ENCODE data around the gene PGF. TPM values are rescaled to one million over a fixed set of nuclear protein-coding genes. Genes with fewer than 3 reads are reported as not detected.

The PGF gene
- polyA plus RNA-seq, 1 donor (not counting 4 experiments of a cell fraction or from before 2014, with no cell fraction given), result 16.5 TPM

DNA sequence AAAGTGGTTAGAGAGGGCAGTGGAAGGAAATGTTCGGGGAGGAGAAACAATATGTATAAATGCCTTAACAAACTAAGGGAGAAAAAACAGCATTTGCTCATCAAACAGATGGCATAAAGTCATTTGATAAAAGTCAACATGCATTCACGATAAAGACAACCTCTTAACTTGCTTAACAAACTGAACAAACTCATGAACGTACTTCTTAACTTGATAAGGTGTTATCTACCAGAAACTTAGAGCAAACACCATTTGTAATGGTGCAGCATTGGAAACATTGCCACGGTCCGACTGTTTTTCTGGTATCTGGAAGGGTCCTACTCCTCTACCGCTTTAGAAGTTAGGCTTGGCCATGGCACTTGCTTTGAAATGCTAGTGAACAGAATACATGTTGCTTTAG is 28.2 kb downstream of the PGF start:
- H3K4me1 ChIP-seq (ENCODE audit: control insufficient read depth, extremely low read depth, insufficient read depth, low read length), result peaks cover 3% of the 10 kb centered on the region
- no peak overlapping the region for H3K9ac ChIP-seq (ENCODE audit: control insufficient read depth, extremely low read depth, insufficient read depth, low read length)
- no peak overlapping the region for H3K4me3 ChIP-seq (ENCODE audit: control insufficient read depth in 2 of 3, extremely low read depth in 1 of 3, insufficient read depth in 2 of 3, low read depth in 1 of 3, low read length in 3 of 3)
- DNase-seq (ENCODE audit: low read depth, low spot score) (no peak), FAIRE-seq (no peak)
- H3K27ac ChIP-seq (ENCODE audit: control insufficient read depth, insufficient read depth, low read length), result no peak overlapping the region
- H2AFZ ChIP-seq (ENCODE audit: control insufficient read depth, low read length), result no peak overlapping the region
- dilution Hi-C loops (cut with MboI; ENCODE audit: extremely low pct_ligation_motif_present, low sequenced_read_pairs), result no loop called here
- no peaks in the 10 kb centered on the region for H3K9me3 ChIP-seq (ENCODE audit: control insufficient read depth, low read depth, low read length)
- no peaks in the 10 kb centered on the region for H3K27me3 ChIP-seq (ENCODE audit: control insufficient read depth, extremely low read depth, insufficient read depth, low read length)
- no peaks in the 10 kb centered on the region for H3K36me3 ChIP-seq (ENCODE audit: control insufficient read depth in 2 of 2, extremely low read depth in 1 of 2, insufficient read depth in 2 of 2, low read length in 2 of 2)
- H3K9me1 ChIP-seq (ENCODE audit: control insufficient read depth, extremely low read depth, insufficient read depth, low read length), result no peaks in the 10 kb centered on the region
- TF ChIP-seq, protein P1, sequence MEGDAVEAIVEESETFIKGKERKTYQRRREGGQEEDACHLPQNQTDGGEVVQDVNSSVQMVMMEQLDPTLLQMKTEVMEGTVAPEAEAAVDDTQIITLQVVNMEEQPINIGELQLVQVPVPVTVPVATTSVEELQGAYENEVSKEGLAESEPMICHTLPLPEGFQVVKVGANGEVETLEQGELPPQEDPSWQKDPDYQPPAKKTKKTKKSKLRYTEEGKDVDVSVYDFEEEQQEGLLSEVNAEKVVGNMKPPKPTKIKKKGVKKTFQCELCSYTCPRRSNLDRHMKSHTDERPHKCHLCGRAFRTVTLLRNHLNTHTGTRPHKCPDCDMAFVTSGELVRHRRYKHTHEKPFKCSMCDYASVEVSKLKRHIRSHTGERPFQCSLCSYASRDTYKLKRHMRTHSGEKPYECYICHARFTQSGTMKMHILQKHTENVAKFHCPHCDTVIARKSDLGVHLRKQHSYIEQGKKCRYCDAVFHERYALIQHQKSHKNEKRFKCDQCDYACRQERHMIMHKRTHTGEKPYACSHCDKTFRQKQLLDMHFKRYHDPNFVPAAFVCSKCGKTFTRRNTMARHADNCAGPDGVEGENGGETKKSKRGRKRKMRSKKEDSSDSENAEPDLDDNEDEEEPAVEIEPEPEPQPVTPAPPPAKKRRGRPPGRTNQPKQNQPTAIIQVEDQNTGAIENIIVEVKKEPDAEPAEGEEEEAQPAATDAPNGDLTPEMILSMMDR (optimal IDR thresholded peaks at IDR 0.05 in 1 of 3, IDR thresholded peaks at IDR 0.05 in 1 of 3, conservative IDR thresholded peaks at IDR 0.05 in 1 of 3; ENCODE audit: extremely low read depth in 1 of 3, insufficient read depth in 2 of 3, low read length in 3 of 3), result no peak
- no peak for TF ChIP-seq EZH2 (IDR thresholded peaks at IDR 0.05; ENCODE audit: low read length)
- H3K4me2 ChIP-seq (ENCODE audit: control insufficient read depth, extremely low read depth, insufficient read depth, low read depth, low read length), result no peak overlapping the region
- H4K20me1 ChIP-seq (ENCODE audit: control insufficient read depth, extremely low read depth, insufficient read depth, low read length), result no peaks in the 10 kb centered on the region
- no peaks in the 10 kb centered on the region for H3K79me2 ChIP-seq (ENCODE audit: control insufficient read depth, insufficient read depth, low read length)

DNA sequence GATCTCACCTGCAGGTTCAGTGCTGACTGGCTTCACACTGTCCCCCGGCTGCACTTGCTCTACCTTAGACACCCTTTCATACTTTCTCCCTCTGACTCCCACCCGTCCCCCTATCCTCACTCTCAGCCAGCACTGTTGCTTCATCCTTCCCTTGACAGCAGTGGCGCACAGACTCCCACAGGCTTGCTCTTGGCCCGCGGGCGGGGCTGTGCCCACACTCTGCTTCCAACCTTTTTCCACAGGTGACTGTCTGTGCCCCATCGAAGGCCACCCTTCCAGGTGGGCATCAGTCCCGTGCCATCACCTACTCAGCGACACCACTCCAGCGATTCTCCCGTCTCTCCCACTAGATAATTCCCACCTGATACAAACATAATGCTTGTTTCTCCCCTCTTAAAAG is 31.3 kb downstream of the PGF start:
- Histone ChIP-seq H3K9me3 (ENCODE audit: control insufficient read depth, low read depth, low read length) (no peaks in the 10 kb centered on the region), H3K36me3 (ENCODE audit: control insufficient read depth in 2 of 2, extremely low read depth in 1 of 2, insufficient read depth in 2 of 2, low read length in 2 of 2) (no peaks in the 10 kb centered on the region), H3K4me2 (ENCODE audit: control insufficient read depth, extremely low read depth, insufficient read depth, low read depth, low read length) (no peak overlapping the region), H3K4me1 (ENCODE audit: control insufficient read depth, extremely low read depth, insufficient read depth, low read length) (peaks cover 2% of the 10 kb centered on the region), H4K20me1 (ENCODE audit: control insufficient read depth, extremely low read depth, insufficient read depth, low read length) (no peaks in the 10 kb centered on the region), H3K27me3 (ENCODE audit: control insufficient read depth, extremely low read depth, insufficient read depth, low read length) (no peaks in the 10 kb centered on the region), H3K9ac (ENCODE audit: control insufficient read depth, extremely low read depth, insufficient read depth, low read length) (no peak overlapping the region), H3K27ac (ENCODE audit: control insufficient read depth, insufficient read depth, low read length) (no peak overlapping the region), H2AFZ (ENCODE audit: control insufficient read depth, low read length) (no peak overlapping the region), H3K79me2 (ENCODE audit: control insufficient read depth, insufficient read depth, low read length) (no peaks in the 10 kb centered on the region), H3K4me3 (ENCODE audit: control insufficient read depth in 2 of 3, extremely low read depth in 1 of 3, insufficient read depth in 2 of 3, low read depth in 1 of 3, low read length in 3 of 3) (no peak overlapping the region), H3K9me1 (ENCODE audit: control insufficient read depth, extremely low read depth, insufficient read depth, low read length) (no peaks in the 10 kb centered on the region)
- no peak for TF ChIP-seq EZH2 (IDR thresholded peaks at IDR 0.05; ENCODE audit: low read length)
- TF ChIP-seq, protein P1 (optimal IDR thresholded peaks at IDR 0.05 in 1 of 3, IDR thresholded peaks at IDR 0.05 in 1 of 3, conservative IDR thresholded peaks at IDR 0.05 in 1 of 3; ENCODE audit: extremely low read depth in 1 of 3, insufficient read depth in 2 of 3, low read length in 3 of 3), result no peak
- dilution Hi-C loops (cut with MboI; ENCODE audit: extremely low pct_ligation_motif_present, low sequenced_read_pairs), result no loop called here
- DNase-seq (ENCODE audit: low read depth, low spot score), result no peak
- FAIRE-seq, result no peak

Data from keratinocyte (primary cell).